Fibroblast of mammary gland (primary cell): ENCODE measurements around the gene HCFC1.

Source experiments
- DNase-seq: peaks from one replicate; pipeline ENCODE4 v3.0.0-alpha.2; 2010; ENCODE audit warnings: low read depth
- H3K4me3 ChIP-seq: 2 replicates; pipeline ENCODE4 v1.5.1; 2011; ENCODE audit warnings: low read depth, mild to moderate bottlenecking, low read length, moderate library complexity; ENCODE audit not compliant: control insufficient read depth
- TF ChIP-seq, protein P1 (sequence below): conservative IDR thresholded peaks from 2 replicates; pipeline ENCODE4 v1.5.1; 2011; ENCODE audit warnings: low read depth, low read length, inconsistent platforms; ENCODE audit not compliant: control insufficient read depth, insufficient read depth

The HCFC1 gene

DNA sequence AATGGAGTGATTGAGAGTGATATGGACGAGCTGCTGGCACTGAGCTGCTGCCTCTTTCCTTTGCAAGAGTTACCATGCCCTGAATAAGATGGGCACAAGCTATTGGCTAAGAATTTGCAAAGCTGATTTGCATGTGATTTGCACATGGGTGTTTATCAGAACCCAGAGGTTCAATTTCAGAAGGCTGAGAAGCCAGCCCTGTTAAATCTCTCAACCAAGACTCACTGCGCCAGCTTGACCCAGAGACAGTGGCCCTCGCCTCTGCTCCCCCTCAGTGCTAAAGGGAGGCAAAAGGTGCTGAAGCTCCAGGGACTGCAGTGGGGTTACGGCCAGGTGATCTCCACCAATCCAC is 46.3 kb downstream of the HCFC1 start:
- TF ChIP-seq, protein P1, sequence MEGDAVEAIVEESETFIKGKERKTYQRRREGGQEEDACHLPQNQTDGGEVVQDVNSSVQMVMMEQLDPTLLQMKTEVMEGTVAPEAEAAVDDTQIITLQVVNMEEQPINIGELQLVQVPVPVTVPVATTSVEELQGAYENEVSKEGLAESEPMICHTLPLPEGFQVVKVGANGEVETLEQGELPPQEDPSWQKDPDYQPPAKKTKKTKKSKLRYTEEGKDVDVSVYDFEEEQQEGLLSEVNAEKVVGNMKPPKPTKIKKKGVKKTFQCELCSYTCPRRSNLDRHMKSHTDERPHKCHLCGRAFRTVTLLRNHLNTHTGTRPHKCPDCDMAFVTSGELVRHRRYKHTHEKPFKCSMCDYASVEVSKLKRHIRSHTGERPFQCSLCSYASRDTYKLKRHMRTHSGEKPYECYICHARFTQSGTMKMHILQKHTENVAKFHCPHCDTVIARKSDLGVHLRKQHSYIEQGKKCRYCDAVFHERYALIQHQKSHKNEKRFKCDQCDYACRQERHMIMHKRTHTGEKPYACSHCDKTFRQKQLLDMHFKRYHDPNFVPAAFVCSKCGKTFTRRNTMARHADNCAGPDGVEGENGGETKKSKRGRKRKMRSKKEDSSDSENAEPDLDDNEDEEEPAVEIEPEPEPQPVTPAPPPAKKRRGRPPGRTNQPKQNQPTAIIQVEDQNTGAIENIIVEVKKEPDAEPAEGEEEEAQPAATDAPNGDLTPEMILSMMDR, result no peak
- no peak overlapping the region for H3K4me3 ChIP-seq
- no peak for DNase-seq

DNA sequence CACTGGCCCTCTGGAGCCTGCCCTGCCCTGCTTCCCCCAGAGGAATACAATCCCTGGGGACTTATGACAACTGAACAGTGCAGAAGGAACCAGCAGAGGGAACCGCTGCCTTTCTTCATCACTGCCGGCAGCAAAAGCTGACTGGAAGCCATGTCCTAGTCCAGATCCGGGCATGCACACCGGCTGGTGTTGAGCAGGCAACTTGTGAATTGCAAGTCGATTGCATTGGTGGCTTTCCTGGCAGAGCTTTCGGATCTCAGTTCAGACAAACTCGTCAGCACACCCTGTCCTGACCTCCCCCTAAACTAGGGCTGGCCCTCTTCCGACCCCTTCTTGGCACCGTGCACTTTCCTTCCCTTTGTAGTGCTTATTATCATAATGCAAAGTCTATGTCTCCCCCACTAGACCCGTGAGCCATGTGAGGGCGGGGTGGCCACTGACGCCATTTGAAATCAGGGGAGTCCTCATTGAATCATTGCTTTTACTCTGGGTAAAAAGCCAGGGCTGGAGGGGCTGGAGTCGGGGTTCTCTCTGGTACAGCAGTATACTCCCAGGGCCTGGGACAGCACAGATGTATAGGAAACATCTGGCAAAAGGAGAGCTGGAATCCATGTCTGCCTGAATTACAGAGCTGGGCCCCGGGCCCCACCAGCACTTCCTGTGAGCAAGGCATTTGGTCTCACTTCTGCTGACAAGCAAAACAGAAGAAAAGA is 47.3 kb downstream of the HCFC1 start:
- TF ChIP-seq, protein P1, result peak; percentile 8
- H3K4me3 ChIP-seq, result no peak overlapping the region
- DNase-seq, result peak; percentile 33

DNA sequence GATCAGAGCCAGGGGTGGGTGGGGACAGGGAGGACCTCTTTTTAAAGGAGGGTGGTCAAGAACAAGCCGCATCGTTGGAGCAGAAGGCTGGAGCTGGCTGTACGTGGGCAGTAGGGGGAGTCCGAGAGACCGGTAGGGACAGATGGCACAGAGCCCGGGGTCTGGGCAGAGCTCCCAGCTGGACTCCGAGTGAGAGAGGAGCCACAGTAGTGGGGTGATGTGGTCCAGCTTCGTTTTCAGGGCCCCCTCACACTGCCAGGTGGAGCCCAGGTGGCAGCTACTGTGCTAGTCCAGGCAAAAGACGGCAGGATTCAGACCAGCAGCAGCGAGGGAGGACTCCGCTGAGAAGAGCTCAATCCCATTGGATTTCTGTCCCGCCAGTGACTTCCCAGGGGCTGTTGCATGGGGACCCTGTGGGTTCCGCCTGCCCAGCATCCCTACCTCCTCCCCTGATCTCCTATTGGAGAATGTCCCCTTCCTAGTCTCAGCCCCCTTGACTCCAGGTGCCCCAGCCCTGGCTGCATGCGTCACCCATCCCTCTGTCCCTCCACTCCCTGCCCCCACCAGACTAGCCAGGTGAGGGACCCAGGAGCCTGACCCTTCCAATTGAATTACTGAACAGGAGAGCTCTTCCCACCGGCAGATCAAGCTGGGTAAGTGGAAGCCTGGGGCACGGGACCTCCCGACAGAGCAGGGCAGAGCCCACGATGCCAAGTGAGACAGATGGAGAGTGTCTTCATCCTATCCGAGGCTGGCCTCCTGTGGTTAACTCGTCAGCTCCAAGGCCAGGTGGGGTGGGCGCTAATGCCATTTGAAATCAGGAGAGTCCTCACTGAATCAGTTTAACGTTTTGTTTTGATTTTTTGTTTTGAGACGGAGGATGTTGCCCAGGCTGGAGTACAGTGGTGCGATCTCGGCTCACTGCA is 48.4 kb downstream of the HCFC1 start:
- TF ChIP-seq, protein P1, result peak; percentile 60
- DNase-seq, result peak; percentile 66
- H3K4me3 ChIP-seq, result no peak overlapping the region

DNA sequence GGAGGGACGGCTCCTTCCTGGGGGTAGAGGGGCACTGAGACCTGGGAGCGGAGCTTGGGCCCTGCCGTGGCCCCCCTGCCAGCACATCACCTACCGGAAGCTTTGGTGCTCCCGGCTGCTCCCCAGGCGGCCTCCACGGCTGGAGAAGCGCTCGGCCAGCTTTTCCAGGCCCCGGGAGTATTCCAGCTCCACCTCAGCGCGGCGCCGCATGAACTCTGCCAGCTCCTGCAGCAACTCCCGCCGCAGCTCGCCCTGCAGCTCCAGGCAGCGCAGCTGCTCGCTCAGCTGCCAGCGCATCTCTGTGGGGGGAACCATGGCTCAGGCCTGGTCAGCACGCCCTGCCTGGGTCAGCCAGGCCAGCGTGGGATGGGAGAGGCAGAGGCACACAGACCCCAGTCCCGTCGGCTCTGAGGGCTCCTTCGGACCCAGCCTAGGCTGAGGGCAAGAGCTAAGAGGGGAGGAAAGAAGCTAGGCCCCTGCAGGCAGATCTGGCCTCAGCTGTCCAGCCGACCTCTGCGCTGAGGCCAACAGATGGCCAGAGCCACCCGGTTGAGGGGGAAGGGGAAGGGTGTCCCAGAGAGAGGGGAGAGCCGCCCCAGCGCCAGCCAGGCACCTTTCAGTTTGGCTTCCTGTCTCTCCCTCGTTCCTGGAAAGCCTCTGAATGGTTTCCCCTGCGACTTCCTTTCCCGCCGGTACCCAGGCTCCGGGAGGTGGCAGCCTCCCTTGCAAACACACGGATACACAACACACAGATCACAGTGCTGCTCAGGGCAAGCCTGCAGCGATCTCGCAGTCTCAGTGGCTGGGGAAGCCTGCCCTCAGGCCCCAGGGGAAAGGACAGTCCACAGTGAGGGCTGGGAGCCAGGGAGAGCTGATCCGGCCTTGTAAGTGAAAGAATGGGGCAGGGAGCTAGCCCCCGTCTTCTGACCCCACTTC is 49.8 kb downstream of the HCFC1 start:
- no peak overlapping the region for H3K4me3 ChIP-seq
- no peak for DNase-seq
- TF ChIP-seq, protein P1, result no peak

DNA sequence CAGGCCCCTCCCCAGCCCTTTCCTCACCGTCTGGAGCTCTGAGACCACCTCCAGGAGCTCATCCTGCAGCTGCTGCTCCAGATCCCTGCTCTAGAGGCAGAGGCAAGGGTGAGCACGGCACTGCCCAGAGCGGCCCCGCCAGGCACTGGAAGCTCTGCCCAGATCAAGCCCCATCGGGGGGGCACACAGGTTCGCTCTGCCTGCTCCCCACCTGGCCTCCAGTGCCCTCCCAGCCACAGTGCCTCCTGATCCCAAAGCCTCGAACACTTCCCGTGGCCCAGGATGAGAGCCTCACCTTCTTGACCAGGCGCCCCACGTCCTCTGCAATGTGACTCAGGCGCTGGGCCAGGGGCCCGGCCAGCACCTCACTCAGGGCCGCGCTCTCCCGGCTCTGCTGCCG is 50.5 kb downstream of the HCFC1 start:
- TF ChIP-seq, protein P1, result no peak
- DNase-seq, result no peak
- no peak overlapping the region for H3K4me3 ChIP-seq

DNA sequence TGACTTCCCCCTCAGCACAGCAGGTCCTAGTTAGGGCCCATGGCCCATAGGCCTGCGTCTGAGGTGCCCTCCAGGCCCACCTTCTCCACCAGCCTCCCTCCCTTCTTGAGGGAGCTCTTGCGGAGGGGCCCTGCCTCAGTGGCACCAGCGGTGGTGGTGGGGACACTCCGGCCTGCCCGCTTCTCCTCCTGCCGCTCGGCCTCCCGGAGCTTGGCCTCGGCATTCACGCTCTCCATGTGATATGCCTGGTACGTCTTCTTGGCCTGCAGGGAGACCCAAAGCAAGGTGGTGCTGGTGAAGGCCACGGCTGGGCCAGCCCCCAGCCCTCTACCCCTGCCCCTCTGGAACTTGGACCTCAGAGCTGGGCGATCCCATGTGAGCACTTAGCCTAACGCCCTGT is 51.1 kb downstream of the HCFC1 start:
- TF ChIP-seq, protein P1, result no peak
- H3K4me3 ChIP-seq, result no peak overlapping the region

More for the DNA sequence above, 51.1 kb downstream of the HCFC1 start:
- no peak for DNase-seq
